ENCODE results near the gene GAD1.

Gene GAD1

GRCh38 chr2:170815311-170815710 lies 1.4 kb upstream of the GAD1 start:
- no peak overlapping the region for H3K4me3 ChIP-seq (ENCODE audit: low read length, poor library complexity, severe bottlenecking)
- no peaks in the 10 kb centered on the region for H3K79me2 ChIP-seq (ENCODE audit: insufficient read depth, low read length)
- H3K4me1 ChIP-seq (ENCODE audit: insufficient read depth, low read length, poor library complexity, severe bottlenecking): peaks cover 8% of the 10 kb centered on the region
- no peaks in the 10 kb centered on the region for H3F3A ChIP-seq (ENCODE audit: low read depth)
- peaks cover 4% of the 10 kb centered on the region for H3K27me3 ChIP-seq (ENCODE audit: insufficient read depth, low read length, poor library complexity, severe bottlenecking)
- H3K9me3 ChIP-seq (ENCODE audit: insufficient read depth, low read depth, low read length): no peaks in the 10 kb centered on the region
- H2AFZ ChIP-seq (ENCODE audit: low read length): no peak overlapping the region
- no peaks in the 10 kb centered on the region for H3K9me2 ChIP-seq (replicated peaks; ENCODE audit: low read depth, low read length)
- H3K4me2 ChIP-seq (ENCODE audit: low read depth, low read length, poor library complexity, severe bottlenecking): no peak overlapping the region
- no peaks in the 10 kb centered on the region for H4K20me1 ChIP-seq (ENCODE audit: insufficient read depth, low read length, poor library complexity, severe bottlenecking)
- no peak for TF ChIP-seq CTCF (conservative IDR thresholded peaks at IDR 0.05; ENCODE audit: low read length)
- TF ChIP-seq EZH2phosphoT487 (IDR thresholded peaks at IDR 0.05; ENCODE audit: borderline replicate concordance): no peak
- H3K36me3 ChIP-seq (ENCODE audit: insufficient read depth, low read length): no peaks in the 10 kb centered on the region
- no peak overlapping the region for H3K9ac ChIP-seq (ENCODE audit: low read depth, low read length, poor library complexity, severe bottlenecking)

GRCh38 chr2:170815746-170816503 lies 762 bp upstream of the GAD1 start:
- Histone ChIP-seq H3K9ac (ENCODE audit: low read depth, low read length, poor library complexity, severe bottlenecking) (no peak overlapping the region), H3K4me2 (ENCODE audit: low read depth, low read length, poor library complexity, severe bottlenecking) (peak overlapping the region; percentile 67), H3K9me3 (ENCODE audit: insufficient read depth, low read depth, low read length) (no peaks in the 10 kb centered on the region), H2AFZ (ENCODE audit: low read length) (no peak overlapping the region), H3K27me3 (ENCODE audit: insufficient read depth, low read length, poor library complexity, severe bottlenecking) (peaks cover 4% of the 10 kb centered on the region), H3K4me3 (ENCODE audit: low read length, poor library complexity, severe bottlenecking) (peak overlapping the region; percentile 58), H3K79me2 (ENCODE audit: insufficient read depth, low read length) (no peaks in the 10 kb centered on the region), H3K9me2 (replicated peaks; ENCODE audit: low read depth, low read length) (no peaks in the 10 kb centered on the region), H4K20me1 (ENCODE audit: insufficient read depth, low read length, poor library complexity, severe bottlenecking) (no peaks in the 10 kb centered on the region), H3K4me1 (ENCODE audit: insufficient read depth, low read length, poor library complexity, severe bottlenecking) (peaks cover 8% of the 10 kb centered on the region), H3F3A (ENCODE audit: low read depth) (no peaks in the 10 kb centered on the region), H3K36me3 (ENCODE audit: insufficient read depth, low read length) (no peaks in the 10 kb centered on the region)
- peak; percentile 68 for TF ChIP-seq CTCF (conservative IDR thresholded peaks at IDR 0.05; ENCODE audit: low read length)
- TF ChIP-seq EZH2phosphoT487 (IDR thresholded peaks at IDR 0.05; ENCODE audit: borderline replicate concordance): no peak

- peak overlapping the region; percentile 58 for H3K4me3 ChIP-seq (ENCODE audit: low read length, poor library complexity, severe bottlenecking)
- no peak overlapping the region for H3K9ac ChIP-seq (ENCODE audit: low read depth, low read length, poor library complexity, severe bottlenecking)
Measured at GRCh38 chr2:170817093-170818035, 677 bp downstream of the GAD1 start.

More at GRCh38 chr2:170817093-170818035, 677 bp downstream of the GAD1 start:
- Histone ChIP-seq H3F3A (ENCODE audit: low read depth) (no peaks in the 10 kb centered on the region), H3K9me3 (ENCODE audit: insufficient read depth, low read depth, low read length) (no peaks in the 10 kb centered on the region), H2AFZ (ENCODE audit: low read length) (no peak overlapping the region), H4K20me1 (ENCODE audit: insufficient read depth, low read length, poor library complexity, severe bottlenecking) (no peaks in the 10 kb centered on the region), H3K4me1 (ENCODE audit: insufficient read depth, low read length, poor library complexity, severe bottlenecking) (peaks cover 8% of the 10 kb centered on the region), H3K36me3 (ENCODE audit: insufficient read depth, low read length) (no peaks in the 10 kb centered on the region), H3K27me3 (ENCODE audit: insufficient read depth, low read length, poor library complexity, severe bottlenecking) (peaks cover 4% of the 10 kb centered on the region), H3K79me2 (ENCODE audit: insufficient read depth, low read length) (no peaks in the 10 kb centered on the region), H3K4me2 (ENCODE audit: low read depth, low read length, poor library complexity, severe bottlenecking) (peak overlapping the region; percentile 67), H3K9me2 (replicated peaks; ENCODE audit: low read depth, low read length) (no peaks in the 10 kb centered on the region)
- TF ChIP-seq CTCF (conservative IDR thresholded peaks at IDR 0.05; ENCODE audit: low read length): no peak
